ENCODE measurements around the gene PLGRKT. TPM values are rescaled to one million over a fixed set of nuclear protein-coding genes. Genes with fewer than 3 reads are reported as not detected.

Gene PLGRKT
- total RNA-seq, result 56.2 and 69.5 TPM in 2 replicates

GRCh38 chr9:5437254-5438216 lies at the start of gene PLGRKT:
Gene PLGRKT (minus strand): TSS chr9:5437925. CDS start chr9:5431977, 5,948 bp downstream.

GRCh38 chr9:5450359-5451091 lies 12.8 kb upstream of the PLGRKT start, which contains the start of gene CD274:
Gene CD274 (plus strand): TSS chr9:5450542. CDS start chr9:5456114, 5,572 bp downstream.

DNA sequence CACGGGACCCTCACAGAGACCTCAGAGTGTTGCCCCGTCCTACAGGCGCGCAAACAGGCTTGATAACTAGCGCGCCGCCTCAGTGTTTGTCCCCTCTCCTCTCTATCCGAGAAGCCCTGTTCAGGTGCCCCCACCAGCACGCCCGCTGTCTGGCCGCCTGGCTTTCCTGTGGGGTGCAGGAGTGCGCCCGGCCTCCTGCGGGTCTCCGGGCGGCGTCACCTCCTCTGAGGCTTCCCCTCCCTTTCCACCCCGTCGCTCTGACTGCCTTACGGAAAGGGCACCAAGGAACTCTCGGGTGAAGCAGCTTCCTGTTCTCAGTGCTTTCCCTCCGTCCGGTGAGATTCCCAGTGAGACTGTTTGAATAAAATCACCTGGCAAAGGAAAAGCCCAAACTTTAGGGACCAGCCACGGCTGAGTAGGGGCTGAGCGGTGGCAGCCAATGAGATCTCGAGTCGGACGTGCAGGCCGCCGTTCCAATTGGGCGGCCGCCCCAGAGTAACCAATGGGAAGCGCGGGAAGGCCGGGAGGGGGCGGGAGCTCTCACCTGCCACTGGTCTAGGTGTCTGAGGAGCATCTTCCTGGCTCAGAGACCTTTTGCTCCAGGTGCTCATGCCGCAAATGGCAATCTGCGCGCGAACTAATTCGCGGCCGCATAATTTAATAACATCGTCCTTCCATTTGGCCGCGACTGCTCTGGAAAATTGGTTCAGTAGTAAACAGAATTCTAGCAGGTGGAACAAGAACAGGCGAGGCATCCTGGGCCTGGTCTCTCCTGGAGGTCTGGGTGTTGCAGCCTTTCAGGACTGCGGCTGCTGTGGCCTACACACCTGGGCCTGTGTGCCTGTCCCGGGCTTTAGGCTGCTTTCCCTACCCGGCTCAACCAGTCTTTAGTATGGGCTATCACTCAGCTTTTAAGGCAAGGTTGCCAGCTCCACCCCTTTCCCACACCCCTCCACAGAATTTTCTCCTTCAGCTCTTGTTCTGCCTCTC lies 98.4 kb downstream of the PLGRKT start, which contains the start of gene RLN1:
TSS of gene RLN1 (minus strand) at position 885 of the 990 bp plus-strand sequence. CDS start at position 755, 130 bp downstream.

Other genes with a start within 250 kb of the PLGRKT start
- not detected in 2 replicates for gene INSL4, start 206.5 kb downstream of the PLGRKT start, total RNA-seq
- 0.18 TPM in 1 of 2 replicates, not detected in the other for gene RLN2, start 133.2 kb downstream of the PLGRKT start, total RNA-seq
- gene RLN1, start 98.0 kb downstream of the PLGRKT start, total RNA-seq, result not detected in 2 replicates
- 3.0 and 4.3 TPM in 2 replicates for gene CD274, start 12.6 kb upstream of the PLGRKT start, total RNA-seq
- gene PDCD1LG2, start 72.6 kb upstream of the PLGRKT start, total RNA-seq, result 9.6 and 11.0 TPM in 2 replicates
- gene RIC1, start 191.2 kb upstream of the PLGRKT start, total RNA-seq, result 14.7 and 19.0 TPM in 2 replicates